Measurements from ENCODE around the gene TCF12.

DNA sequence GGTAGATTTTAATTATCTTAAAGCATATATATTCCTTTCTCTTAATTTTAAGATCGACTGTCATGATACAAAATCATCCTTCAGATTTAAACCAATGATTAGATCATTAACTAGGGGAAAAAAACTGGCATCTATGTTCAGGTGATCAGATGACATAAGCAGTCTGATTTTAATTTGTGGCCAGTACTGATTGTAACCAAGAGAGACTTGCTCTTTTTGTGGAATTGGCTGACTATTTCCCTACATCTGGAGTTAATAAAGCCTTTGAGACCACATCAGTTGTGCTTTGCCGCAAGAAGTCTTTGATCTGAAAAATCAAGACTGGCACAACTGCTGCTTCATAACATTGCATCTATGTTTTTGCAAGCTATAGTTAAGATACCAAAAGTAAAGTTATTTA lies 309.5 kb downstream of the TCF12 start:
- TF ChIP-seq, protein P1, sequence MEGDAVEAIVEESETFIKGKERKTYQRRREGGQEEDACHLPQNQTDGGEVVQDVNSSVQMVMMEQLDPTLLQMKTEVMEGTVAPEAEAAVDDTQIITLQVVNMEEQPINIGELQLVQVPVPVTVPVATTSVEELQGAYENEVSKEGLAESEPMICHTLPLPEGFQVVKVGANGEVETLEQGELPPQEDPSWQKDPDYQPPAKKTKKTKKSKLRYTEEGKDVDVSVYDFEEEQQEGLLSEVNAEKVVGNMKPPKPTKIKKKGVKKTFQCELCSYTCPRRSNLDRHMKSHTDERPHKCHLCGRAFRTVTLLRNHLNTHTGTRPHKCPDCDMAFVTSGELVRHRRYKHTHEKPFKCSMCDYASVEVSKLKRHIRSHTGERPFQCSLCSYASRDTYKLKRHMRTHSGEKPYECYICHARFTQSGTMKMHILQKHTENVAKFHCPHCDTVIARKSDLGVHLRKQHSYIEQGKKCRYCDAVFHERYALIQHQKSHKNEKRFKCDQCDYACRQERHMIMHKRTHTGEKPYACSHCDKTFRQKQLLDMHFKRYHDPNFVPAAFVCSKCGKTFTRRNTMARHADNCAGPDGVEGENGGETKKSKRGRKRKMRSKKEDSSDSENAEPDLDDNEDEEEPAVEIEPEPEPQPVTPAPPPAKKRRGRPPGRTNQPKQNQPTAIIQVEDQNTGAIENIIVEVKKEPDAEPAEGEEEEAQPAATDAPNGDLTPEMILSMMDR (IDR thresholded peaks at IDR 0.05), result no peak
- TF ChIP-seq SIN3A (IDR thresholded peaks at IDR 0.05; ENCODE audit: borderline replicate concordance, insufficient read depth, low read depth, low read length), result no peak
- TF ChIP-seq POLR2AphosphoS5 (IDR thresholded peaks at IDR 0.05; ENCODE audit: low read depth, low read length), result no peak
